SK-N-SH (cell line): Measurements from ENCODE around the gene SEBOX. TPM values are rescaled to one million over a fixed set of nuclear protein-coding genes. Genes with fewer than 3 reads are reported as not detected.

Experiments
- CTCF ChIA-PET: fragments of 300-600, 350-600 bp; formaldehyde crosslinking; extraction: SDS; loops from one replicate; lab custom pipeline; 2021; lab: Yijun Ruan, JAX
- POLR2A ChIA-PET: fragments of 350-600 bp; sonication (Branson Sonifier 250); formaldehyde crosslinking; extraction: SDS; loops from one replicate; lab custom pipeline; 2020; ENCODE audit warnings: antibody characterized with exemption, inconsistent platforms; lab: Yijun Ruan, JAX
- DNase-seq: peaks from one replicate; pipeline ENCODE4 v3.0.0; 2012
- H2AFZ ChIP-seq: fragments of 200-600 bp; sonication (generic); 2 replicates; pipeline ENCODE4 v1.8.1; 2016; ENCODE audit warnings: antibody characterized with exemption, mild to moderate bottlenecking, low read depth
- H3F3A ChIP-seq: fragments of 200-600 bp; sonication (generic); replicated peaks from 2 replicates; pipeline ENCODE3; 2016; ENCODE audit warnings: antibody characterized with exemption, mild to moderate bottlenecking; ENCODE audit not compliant: insufficient read depth
- H3K27ac ChIP-seq, 2 experiments: fragments of 200-500 bp in 1 of 2; fragments of 200-600 bp in 1 of 2; sonication (Bioruptor generic) in 1 of 2; sonication (generic), shearing (Covaris generic) in 1 of 2; 2 replicates each; pipeline versions ENCODE4 v1.5.1 to v1.6.1; 2014 to 2016; ENCODE audit warnings: low read depth in 2 of 2, inconsistent platforms in 1 of 2, low read length in 1 of 2, mild to moderate bottlenecking in 1 of 2, mixed read lengths in 1 of 2
- H3K27me3 ChIP-seq: fragments of 200-600 bp; sonication (generic), shearing (Covaris generic); 2 replicates; pipeline ENCODE4 v1.6.1; 2016; ENCODE audit warnings: mixed run types; ENCODE audit not compliant: insufficient read depth
- H3K36me3 ChIP-seq, 2 experiments: fragments of 200-500 bp in 1 of 2; fragments of 200-600 bp in 1 of 2; sonication (Bioruptor generic) in 1 of 2; sonication (generic) in 1 of 2; replicated peaks in 1 of 2; 2 replicates each; pipeline versions ENCODE3 to v1.5.1; 2014 to 2016; ENCODE audit warnings: low read length in 1 of 2, mild to moderate bottlenecking in 1 of 2; ENCODE audit not compliant: insufficient read depth in 2 of 2, control insufficient read depth in 1 of 2
- H3K4me1 ChIP-seq, 2 experiments: fragments of 200-500 bp in 1 of 2; fragments of 200-600 bp in 1 of 2; sonication (Bioruptor generic) in 1 of 2; sonication (generic), shearing (Covaris generic) in 1 of 2; 2 replicates each; pipeline versions ENCODE4 v1.5.1 to v1.6.1; 2014 to 2016; ENCODE audit warnings: low read depth in 1 of 2, low read length in 1 of 2, mixed run types in 1 of 2; ENCODE audit not compliant: insufficient read depth in 2 of 2, control insufficient read depth in 1 of 2
- H3K4me2 ChIP-seq: fragments of 200-600 bp; sonication (generic), shearing (Covaris generic); 2 replicates; pipeline ENCODE4 v1.6.1; 2017; ENCODE audit warnings: mixed run types
- H3K4me3 ChIP-seq, 2 experiments: fragments of 200-500 bp in 1 of 2; fragments of 200-600 bp in 1 of 2; sonication (Bioruptor generic) in 1 of 2; sonication (generic), shearing (Covaris generic) in 1 of 2; 2 replicates each; pipeline versions ENCODE4 v1.5.1 to v1.8.1; 2014 to 2016; ENCODE audit warnings: low read depth in 2 of 2, inconsistent platforms in 1 of 2, low read length in 1 of 2, mild to moderate bottlenecking in 1 of 2, mixed read lengths in 1 of 2, moderate library complexity in 1 of 2
- H3K79me2 ChIP-seq: fragments of 200-600 bp; sonication (generic); 2 replicates; pipeline ENCODE4 v1.8.1; 2017; ENCODE audit warnings: mild to moderate bottlenecking; ENCODE audit not compliant: insufficient read depth
- H3K9ac ChIP-seq: fragments of 200-600 bp; sonication (generic); 2 replicates; pipeline ENCODE4 v1.6.1; 2017; ENCODE audit warnings: mixed run types
- H3K9me2 ChIP-seq: fragments of 200-600 bp; sonication (generic); 2 replicates; pipeline ENCODE4 v1.6.1; 2017; ENCODE audit warnings: mixed run types
- H3K9me3 ChIP-seq: fragments of 200-600 bp; sonication (generic); 2 replicates; pipeline ENCODE4 v1.6.1; 2017; ENCODE audit warnings: mixed run types, mild to moderate bottlenecking, moderate library complexity
- H4K20me1 ChIP-seq: fragments of 200-600 bp; sonication (generic); 2 replicates; pipeline ENCODE4 v1.6.1; 2017; ENCODE audit warnings: mild to moderate bottlenecking, mixed run types; ENCODE audit not compliant: insufficient read depth
- CTCF ChIP-seq: fragments of 200-600 bp; sonication (generic); IDR thresholded peaks from 2 replicates; pipeline ENCODE4 v1.6.1; 2017; ENCODE audit warnings: antibody characterized with exemption, mild to moderate bottlenecking, moderate library complexity
- ELF1 ChIP-seq: IDR thresholded peaks from 2 replicates; pipeline ENCODE4 v1.4.0; 2012
- FOSL2 ChIP-seq: IDR thresholded peaks from 2 replicates; pipeline ENCODE4 v1.4.0; 2012; ENCODE audit warnings: low read depth, mild to moderate bottlenecking, moderate library complexity, borderline replicate concordance
- FOXJ3 ChIP-seq: sonication (generic); formaldehyde crosslinking; IDR thresholded peaks from 2 replicates; pipeline ENCODE4 v1.5.1; 2020; ENCODE audit warnings: mild to moderate bottlenecking, missing genetic modification reagents
- FOXM1 ChIP-seq: IDR thresholded peaks from 2 replicates; pipeline ENCODE4 v1.4.0; 2012; ENCODE audit warnings: low read depth, mild to moderate bottlenecking
- GABPA ChIP-seq: IDR thresholded peaks from 2 replicates; pipeline ENCODE4 v1.4.0; 2012; ENCODE audit warnings: low read depth, mild to moderate bottlenecking
- GATA2 ChIP-seq: sonication (generic); formaldehyde crosslinking; IDR thresholded peaks from 2 replicates; pipeline ENCODE4 v1.5.0; 2020; ENCODE audit warnings: mild to moderate bottlenecking, missing genetic modification reagents
- MEF2A ChIP-seq: IDR thresholded peaks from 2 replicates; pipeline ENCODE4 v1.4.0; 2012; ENCODE audit warnings: low read depth, borderline replicate concordance
- MXI1 ChIP-seq: IDR thresholded peaks from 2 replicates; pipeline ENCODE4 v1.6.1; 2012; ENCODE audit warnings: mild to moderate bottlenecking, low read depth, low read length, improper control_type of control experiment
- NFIC ChIP-seq: IDR thresholded peaks from 2 replicates; pipeline ENCODE4 v1.4.0; 2012; ENCODE audit warnings: borderline replicate concordance
- PBX3 ChIP-seq: IDR thresholded peaks from 2 replicates; pipeline ENCODE4; 2012
- RAD21 ChIP-seq: IDR thresholded peaks from 2 replicates; pipeline ENCODE4 v1.6.1; 2012; ENCODE audit warnings: mild to moderate bottlenecking, low read length
- RCOR1 ChIP-seq: fragments of 150-350 bp; IDR thresholded peaks from 2 replicates; pipeline ENCODE4 v1.6.1; 2017; ENCODE audit warnings: antibody characterized with exemption, low read length
- RFX5 ChIP-seq: IDR thresholded peaks from 2 replicates; pipeline ENCODE4 v1.6.1; 2012; ENCODE audit warnings: mild to moderate bottlenecking, improper control_type of control experiment, low read length
- SMC3 ChIP-seq: IDR thresholded peaks from 2 replicates; pipeline ENCODE4 v1.6.1; 2012; ENCODE audit warnings: low read depth, low read length, improper control_type of control experiment
- TAF1 ChIP-seq: IDR thresholded peaks from 2 replicates; pipeline ENCODE4 v1.6.1; 2012; ENCODE audit warnings: low read depth, mild to moderate bottlenecking, low read length, moderate library complexity, borderline replicate concordance
- TCF12 ChIP-seq: IDR thresholded peaks from 2 replicates; pipeline ENCODE4 v1.4.0; 2012
- YY1 ChIP-seq: IDR thresholded peaks from 2 replicates; pipeline ENCODE4 v1.4.0; 2012; ENCODE audit warnings: low read depth, mild to moderate bottlenecking
- WGBS: methylation state at CpG from one replicate; pipeline ENCODE4 v1.1.6; 2017; ENCODE audit warnings: low lambda C conversion rate; 5-methylcytosine and 5-hydroxymethylcytosine counted together
- polyA plus RNA-seq, 3 experiments: library from polyadenylated mRNA; depleted of rRNA; stranded (reverse); fragments of >200 nt; gene quantifications; 2 replicates each; pipeline ENCODE4 v1.2.3, GENCODE V29; 2012

SEBOX gene
- polyA plus RNA-seq, 1 of the 3 experiments (the other 2 are of a cell fraction), result not detected

GRCh38 chr17:28368306-28368831 lies 3.4 kb upstream of the SEBOX start:
- no peaks in the 10 kb centered on the region for H3K9me3 ChIP-seq
- no peak overlapping the region for H3K9ac ChIP-seq
- CTCF ChIA-PET, result no interaction called here
- H3K4me3 ChIP-seq, result no peak overlapping the region
- 89% methylated on average over 3 of the region's 5 CpGs for WGBS
- H3K36me3 ChIP-seq, result peaks cover 0 to 14% of the 10 kb centered on the region in 2 experiments
- no peak overlapping the region for H3K4me2 ChIP-seq
- H2AFZ ChIP-seq, result no peak overlapping the region
- H3K79me2 ChIP-seq, result peaks cover 10% of the 10 kb centered on the region
- H3K9me2 ChIP-seq, result no peaks in the 10 kb centered on the region
- H3K27me3 ChIP-seq, result no peaks in the 10 kb centered on the region
- H3K27ac ChIP-seq, result no peak overlapping the region
- H3K4me1 ChIP-seq, result peaks cover 13 to 24% of the 10 kb centered on the region in 2 experiments
- H3F3A ChIP-seq, result peaks cover 18% of the 10 kb centered on the region
- POLR2A ChIA-PET, result interaction anchor here (4.5 kb wide), 1 partner anchor 11 kb away, joined by 34 read pairs; the partner anchor contains the start of gene POLDIP2
- no peak for DNase-seq
- H4K20me1 ChIP-seq, result peaks cover 9% of the 10 kb centered on the region
- TF ChIP-seq TCF12 (no peak), YY1 (no peak), NFIC (no peak), GATA2 (no peak), PBX3 (no peak), MEF2A (no peak), ELF1 (no peak), MXI1 (no peak), FOXJ3 (CRISPR knock-in tag) (no peak), RFX5 (no peak)

GRCh38 chr17:28367641-28368305 lies 2.8 kb upstream of the SEBOX start:
- H3K4me1 ChIP-seq, result peaks cover 7 to 18% of the 10 kb centered on the region in 2 experiments
- CTCF ChIA-PET, result interaction anchor here (1.3 kb wide), 1 partner anchor 22 kb away, joined by 4 read pairs; no protein-coding TSS in a partner anchor
- no peak overlapping the region for H2AFZ ChIP-seq
- no peak for TF ChIP-seq SMC3
- TF ChIP-seq FOXM1, result no peak
- no peak for TF ChIP-seq GATA2
- TF ChIP-seq FOSL2, result no peak
- no peak for TF ChIP-seq PBX3
- no peak for TF ChIP-seq TAF1
- TF ChIP-seq CTCF, result no peak
- TF ChIP-seq GABPA, result no peak
- no peak for TF ChIP-seq TCF12
- no peak for TF ChIP-seq RCOR1
- no peak for TF ChIP-seq RAD21
- TF ChIP-seq, all 33 proteins: peak for 0
- no peak overlapping the region for H3K9ac ChIP-seq
- H3K9me2 ChIP-seq, result no peaks in the 10 kb centered on the region
- H3K4me3 ChIP-seq, result no peak overlapping the region
- H3K27ac ChIP-seq, result no peak overlapping the region
- H3K4me2 ChIP-seq, result no peak overlapping the region
- POLR2A ChIA-PET, result no interaction called here
- DNase-seq, result no peak
- 79% methylated on average over 6 of the region's 21 CpGs for WGBS
- peaks cover 4% of the 10 kb centered on the region; the same call in 1 of the 2 replicates for H3K79me2 ChIP-seq
- H3F3A ChIP-seq, result peaks cover 21% of the 10 kb centered on the region
- no peaks in the 10 kb centered on the region for H3K9me3 ChIP-seq
- H4K20me1 ChIP-seq, result peaks cover 3% of the 10 kb centered on the region
- no peaks in the 10 kb centered on the region for H3K27me3 ChIP-seq
- H3K36me3 ChIP-seq, result peaks cover 0 to 16% of the 10 kb centered on the region in 2 experiments
